IMR-90 (cell line): ENCODE data around the gene FOXQ1. TPM values are rescaled to one million over a fixed set of nuclear protein-coding genes. Genes with fewer than 3 reads are reported as not detected.

Source experiments
- ATAC-seq: fragments of 200-7000 bp; cut with Tn5 transposase; 2 replicates; pipeline ENCODE4 v1.9.1; 2020; ENCODE audit warnings: low read depth, mild to moderate bottlenecking, moderate library complexity
- BruUV-seq: library from RNA; stranded (reverse); fragments of 400-500 nt; replicated peaks from 2 replicates; lab custom pipeline; 2021; lab: Mats Ljungman, UMichigan
- CTCF ChIA-PET: fragments of 300-600 bp; formaldehyde crosslinking; extraction: SDS; loops from one replicate; lab custom pipeline; 2021; ENCODE audit warnings: antibody characterized with exemption; lab: Yijun Ruan, JAX
- POLR2A ChIA-PET: fragments of 300-600 bp; sonication (Branson Sonifier 250); formaldehyde crosslinking; loops from one replicate; lab custom pipeline; 2022; ENCODE audit warnings: antibody characterized with exemption; ENCODE audit not compliant: unreplicated experiment; lab: Charles Lee
- DNase-seq: peaks from one replicate; pipeline ENCODE4 v3.0.0; 2013
- H2AFZ ChIP-seq: replicated peaks from 2 replicates; pipeline ENCODE3; 2013; ENCODE audit warnings: low read length, mild to moderate bottlenecking; ENCODE audit not compliant: poor library complexity
- H2AK5ac ChIP-seq: 2 replicates; pipeline ENCODE4 v1.6.1; 2013; ENCODE audit warnings: low read depth, low read length, inconsistent platforms
- H2AK9ac ChIP-seq: replicated peaks from 2 replicates; pipeline ENCODE3; 2013; ENCODE audit warnings: mild to moderate bottlenecking, low read depth, low read length, moderate library complexity; ENCODE audit not compliant: poor library complexity
- H2BK120ac ChIP-seq: 2 replicates; pipeline ENCODE4 v1.6.1; 2013; ENCODE audit warnings: low read depth, low read length, inconsistent platforms
- H2BK15ac ChIP-seq: 3 replicates; pipeline ENCODE4 v1.6.1; 2013; ENCODE audit warnings: low read depth, low read length, inconsistent platforms
- H2BK20ac ChIP-seq: 2 replicates; pipeline ENCODE4 v1.6.1; 2013; ENCODE audit warnings: low read depth, mild to moderate bottlenecking, inconsistent platforms, low read length, moderate library complexity
- H2BK5ac ChIP-seq: 2 replicates; pipeline ENCODE4 v1.6.1; 2013; ENCODE audit warnings: mild to moderate bottlenecking, low read depth, low read length, inconsistent platforms; ENCODE audit not compliant: poor library complexity, severe bottlenecking
- H3K14ac ChIP-seq: replicated peaks from 2 replicates; pipeline ENCODE4 v1.6.1; 2013; ENCODE audit warnings: low read depth, low read length, inconsistent platforms
- H3K18ac ChIP-seq: 2 replicates; pipeline ENCODE4 v1.6.1; 2013; ENCODE audit warnings: low read depth, low read length, control low read depth
- H3K23ac ChIP-seq: 2 replicates; pipeline ENCODE4 v1.6.1; 2013; ENCODE audit warnings: low read depth, low read length, inconsistent platforms
- H3K27ac ChIP-seq: 2 replicates; pipeline ENCODE4 v1.5.1; 2013; ENCODE audit warnings: mild to moderate bottlenecking, control low read depth, low read length; ENCODE audit not compliant: insufficient read depth
- H3K27me3 ChIP-seq: 2 replicates; pipeline ENCODE4 v1.6.1; 2013; ENCODE audit warnings: low read length; ENCODE audit not compliant: control insufficient read depth, insufficient read depth
- H3K36me3 ChIP-seq: 2 replicates; pipeline ENCODE4 v1.6.1; 2013; ENCODE audit warnings: low read length, mixed read lengths; ENCODE audit not compliant: control insufficient read depth, insufficient read depth
- H3K4ac ChIP-seq: 2 replicates; pipeline ENCODE4 v1.6.1; 2013; ENCODE audit warnings: low read depth, low read length, inconsistent platforms
- H3K4me1 ChIP-seq: 2 replicates; pipeline ENCODE4 v1.6.1; 2013; ENCODE audit warnings: low read length, mixed read lengths; ENCODE audit not compliant: control insufficient read depth, insufficient read depth
- H3K4me2 ChIP-seq: 2 replicates; pipeline ENCODE4 v1.6.1; 2013; ENCODE audit warnings: low read depth, mild to moderate bottlenecking, control low read depth, low read length, moderate library complexity
- H3K4me3 ChIP-seq: 2 replicates; pipeline ENCODE4 v1.5.1; 2013; ENCODE audit warnings: low read depth, mild to moderate bottlenecking, control low read depth, low read length, moderate library complexity; ENCODE audit not compliant: insufficient read depth
- H3K56ac ChIP-seq: 2 replicates; pipeline ENCODE4 v1.6.1; 2013; ENCODE audit warnings: low read length, inconsistent platforms; ENCODE audit not compliant: insufficient read depth; ENCODE audit errors: extremely low read depth
- H3K79me1 ChIP-seq, 2 experiments: 2 replicates each; pipeline ENCODE4 v1.6.1; 2013; ENCODE audit warnings: low read length in 2 of 2, inconsistent platforms in 1 of 2, low read depth in 1 of 2
- H3K9ac ChIP-seq: 2 replicates; pipeline ENCODE4 v1.6.1; 2013; ENCODE audit warnings: low read depth, low read length, control low read depth
- H3K9me1 ChIP-seq: 2 replicates; pipeline ENCODE4 v1.6.1; 2013; ENCODE audit warnings: low read length, inconsistent platforms; ENCODE audit not compliant: insufficient read depth
- H3K9me3 ChIP-seq: 2 replicates; pipeline ENCODE4 v1.6.1; 2013; ENCODE audit warnings: low read length; ENCODE audit not compliant: control insufficient read depth, insufficient read depth
- H4K20me1 ChIP-seq: 2 replicates; pipeline ENCODE4 v1.6.1; 2013; ENCODE audit warnings: low read length, inconsistent platforms; ENCODE audit not compliant: insufficient read depth
- H4K5ac ChIP-seq: 2 replicates; pipeline ENCODE4 v1.6.1; 2013; ENCODE audit warnings: mild to moderate bottlenecking, low read depth, low read length, control low read depth
- H4K8ac ChIP-seq, 2 experiments: 2 replicates each; pipeline ENCODE4 v1.6.1; 2013; ENCODE audit warnings: low read depth in 2 of 2, low read length in 2 of 2, control low read depth in 1 of 2, inconsistent platforms in 1 of 2
- H4K91ac ChIP-seq: 2 replicates; pipeline ENCODE4 v1.6.1; 2013; ENCODE audit warnings: low read depth, low read length, inconsistent platforms; ENCODE audit not compliant: insufficient read depth
- CEBPB ChIP-seq: IDR thresholded peaks from 2 replicates; pipeline ENCODE4 v1.6.1; 2012; ENCODE audit warnings: low read depth, low read length, improper control_type of control experiment
- FOS ChIP-seq: fragments of 150-350 bp; IDR thresholded peaks from 2 replicates; pipeline ENCODE4 v1.6.1; 2016; ENCODE audit warnings: low read depth, low read length
- RAD21 ChIP-seq: IDR thresholded peaks from 2 replicates; pipeline ENCODE4 v1.6.1; 2012; ENCODE audit warnings: low read length, improper control_type of control experiment
- USF2 ChIP-seq: fragments of 150-350 bp; IDR thresholded peaks from 2 replicates; pipeline ENCODE4 v1.6.1; 2017; ENCODE audit warnings: mild to moderate bottlenecking, antibody characterized with exemption, low read length, low read depth
- WGBS, 2 experiments: methylation state at CpG; one replicate each; pipeline versions ENCODE4 v1.1.5 to v1.1.7; 2013; ENCODE audit warnings: missing lambda C conversion rate in 2 of 2; ENCODE audit not compliant: insufficient read length in 1 of 2; ENCODE audit errors: extremely low coverage in 2 of 2; 5-methylcytosine and 5-hydroxymethylcytosine counted together
- dilution Hi-C: fragments of 300-500 bp; cut with HindIII; formaldehyde crosslinking; loops from one replicate; pipeline ENCODE4 v1.14.3; 2018; ENCODE audit warnings: low sequenced_read_pairs; ENCODE audit not compliant: unreplicated experiment
- in situ Hi-C: fragments of 300-500 bp; cut with MboI; formaldehyde crosslinking; loops from 3 replicates; pipeline ENCODE4 v1.14.3; 2019; ENCODE audit warnings: low sequenced_read_pairs, inconsistent platforms, mixed read lengths
- intact Hi-C: fragments of 100-400 bp; cut with micrococcal nuclease; formaldehyde crosslinking; loops from 2 replicates; pipeline ENCODE4 v1.10.0; 2022
- polyA plus RNA-seq, 3 experiments: library from polyadenylated mRNA; depleted of rRNA; stranded (reverse); fragments of >200 nt; gene quantifications; 2 replicates each; pipeline ENCODE4 v1.2.3, GENCODE V29; 2012; ENCODE audit warnings: low replicate concordance in 1 of 3
- total RNA-seq: library from RNA; depleted of rRNA; stranded (reverse); fragments of >200 nt; gene quantifications from 2 replicates; pipeline ENCODE4 v1.2.3, GENCODE V29; 2012

Gene FOXQ1
- total and polyA plus RNA-seq, 2 of the 4 experiments (the other 2 are of a cell fraction), result not detected

GRCh38 chr6:1297746-1298145, 14.2 kb upstream of the FOXQ1 start:
- H2AK5ac ChIP-seq, result no peak overlapping the region
- no peaks in the 10 kb centered on the region for H4K20me1 ChIP-seq
- H3K4me2 ChIP-seq, result peak overlapping the region; percentile 83
- H2BK120ac ChIP-seq, result peak overlapping the region; percentile 58; the same call in 1 of the 2 replicates
- H4K5ac ChIP-seq, result no peak overlapping the region
- no peak overlapping the region; the same call in 1 of the 2 replicates for H3K56ac ChIP-seq
- peak overlapping the region; percentile 38; the same call in 1 of the 2 replicates for H4K91ac ChIP-seq
- no peak overlapping the region for H2AK9ac ChIP-seq
- peak overlapping the region; percentile 39; the same call in 1 of the 2 replicates for H2BK20ac ChIP-seq
- H3K4me3 ChIP-seq, result no peak overlapping the region
- intact Hi-C loops (no loop called here), in situ Hi-C loops (no loop called here), dilution Hi-C loops (no loop called here)
- no peaks in the 10 kb centered on the region; the same call in 1 of the 2 replicates for H3K27me3 ChIP-seq
- H2BK15ac ChIP-seq, result no peak overlapping the region
- H4K8ac ChIP-seq, result no peak overlapping the region
- H2AFZ ChIP-seq, result peak overlapping the region; percentile 46
- no peak overlapping the region for H3K23ac ChIP-seq
- peaks cover 7% of the 10 kb centered on the region for H3K4me1 ChIP-seq
- no peak overlapping the region for H3K9ac ChIP-seq
- ChIA-PET CTCF (interaction anchor here (1.4 kb wide), 1 partner anchor 16 kb away, joined by 5 read pairs; no protein-coding TSS in a partner anchor), POLR2A (no interaction called here)
- TF ChIP-seq FOS, result peak; percentile 48
- no peak for TF ChIP-seq RAD21
- TF ChIP-seq USF2, result no peak
- TF ChIP-seq CEBPB, result peak; percentile 62
- peak overlapping the region; percentile 47 for H2BK5ac ChIP-seq
- 25% methylated on average over 1 of the region's 4 CpGs; no CpG with 5 or more reads in 1 of the 2 experiments for WGBS, 2 experiments
- no peaks in the 10 kb centered on the region for H3K36me3 ChIP-seq
- no peaks in the 10 kb centered on the region for H3K79me1 ChIP-seq
- no TSS peak for BruUV-seq
- no peak overlapping the region; the same call in 1 of the 2 replicates for H3K4ac ChIP-seq
- peak overlapping the region; percentile 46; the same call in 1 of the 2 replicates for H3K18ac ChIP-seq
- peak; percentile 80 for ATAC-seq
- peak; percentile 78 for DNase-seq
- H3K9me3 ChIP-seq, result no peaks in the 10 kb centered on the region; the same call in 1 of the 2 replicates
- H3K14ac ChIP-seq, result 0 out of 2 replicates have a peak overlapping the region, but pooled peaks have one; percentile 7
- 0 out of 2 replicates have a peak overlapping the region, but pooled peaks have one; percentile 13 for H3K27ac ChIP-seq
- peaks cover 3% of the 10 kb centered on the region; the same call in 1 of the 2 replicates for H3K9me1 ChIP-seq
